ENCODE data around the gene RAD18. TPM values are rescaled to one million over a fixed set of nuclear protein-coding genes. Genes with fewer than 3 reads are reported as not detected.
A peak's percentile ranks its signal among the peaks of the same experiment; 100 is the strongest.

Gene RAD18
- polyA plus RNA-seq, 1 of the 3 experiments (the other 2 are of a cell fraction) = 5.7 TPM

DNA sequence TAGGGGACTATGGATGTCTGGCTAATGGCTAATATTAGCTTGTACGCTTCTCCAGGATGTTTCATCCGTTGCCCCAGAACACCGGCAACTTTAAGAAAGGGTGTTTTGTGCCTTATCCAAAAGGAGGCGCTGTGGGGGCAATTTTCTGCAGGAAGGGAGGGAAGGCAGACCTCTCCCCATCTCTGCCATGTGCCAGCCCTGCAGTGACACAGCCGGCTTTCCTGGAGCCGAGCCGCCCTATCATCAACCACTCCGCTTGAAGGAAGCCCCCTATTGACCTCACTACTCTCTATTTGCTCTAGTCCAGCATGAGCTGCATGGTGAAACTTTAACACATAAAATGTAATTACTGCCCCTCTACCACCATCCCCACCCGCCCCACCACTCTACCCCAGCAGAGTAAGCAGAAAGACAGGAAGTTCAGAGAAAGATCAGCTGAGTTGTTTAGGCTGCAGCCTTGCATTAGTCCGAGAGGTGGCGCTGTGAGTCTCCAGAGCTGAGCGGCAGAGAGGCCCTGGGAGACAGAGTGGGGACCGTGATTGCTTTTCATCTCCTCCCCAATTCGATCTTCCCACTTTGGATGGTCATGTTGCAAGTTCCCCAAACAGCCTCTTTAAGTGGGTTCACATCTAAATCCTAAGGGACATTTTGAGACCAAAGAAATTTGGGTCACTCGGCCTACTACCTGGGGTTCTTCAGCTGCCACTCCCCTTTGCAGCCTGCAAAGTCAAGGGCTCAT, 24.5 kb upstream of the RAD18 start:
- Histone ChIP-seq H2AFZ (ENCODE audit: low read depth) (no peak overlapping the region), H3K4me3 (ENCODE audit: low read depth in 2 of 2, low read length in 1 of 2) (no peak overlapping the region; a peak in 1 of 4 replicates), H3K9ac (no peak overlapping the region), H3K9me3 (no peaks in the 10 kb centered on the region), H3K4me1 (ENCODE audit: control insufficient read depth in 1 of 2, insufficient read depth in 2 of 2, low read depth in 1 of 2, low read length in 1 of 2) (peaks cover 0 to 4% of the 10 kb centered on the region in 2 experiments; a peak in 1 of 4 replicates), H3F3A (replicated peaks; ENCODE audit: insufficient read depth) (no peaks in the 10 kb centered on the region), H4K20me1 (ENCODE audit: insufficient read depth) (no peaks in the 10 kb centered on the region), H3K27ac (ENCODE audit: low read depth in 2 of 2, low read length in 1 of 2) (no peak overlapping the region), H3K36me3 (replicated peaks in 1 of 2; ENCODE audit: control insufficient read depth in 1 of 2, insufficient read depth in 2 of 2, low read length in 1 of 2) (no peaks in the 10 kb centered on the region), H3K9me2 (no peaks in the 10 kb centered on the region), H3K4me2 (no peak overlapping the region), H3K79me2 (ENCODE audit: insufficient read depth) (no peaks in the 10 kb centered on the region), H3K27me3 (ENCODE audit: insufficient read depth) (no peaks in the 10 kb centered on the region)
- whole genome bisulfite sequencing (ENCODE audit: low lambda C conversion rate) = 51% methylated on average over 14 of the region's 15 CpGs
- DNase-seq = peak; percentile 91
- TF ChIP-seq, protein P1, sequence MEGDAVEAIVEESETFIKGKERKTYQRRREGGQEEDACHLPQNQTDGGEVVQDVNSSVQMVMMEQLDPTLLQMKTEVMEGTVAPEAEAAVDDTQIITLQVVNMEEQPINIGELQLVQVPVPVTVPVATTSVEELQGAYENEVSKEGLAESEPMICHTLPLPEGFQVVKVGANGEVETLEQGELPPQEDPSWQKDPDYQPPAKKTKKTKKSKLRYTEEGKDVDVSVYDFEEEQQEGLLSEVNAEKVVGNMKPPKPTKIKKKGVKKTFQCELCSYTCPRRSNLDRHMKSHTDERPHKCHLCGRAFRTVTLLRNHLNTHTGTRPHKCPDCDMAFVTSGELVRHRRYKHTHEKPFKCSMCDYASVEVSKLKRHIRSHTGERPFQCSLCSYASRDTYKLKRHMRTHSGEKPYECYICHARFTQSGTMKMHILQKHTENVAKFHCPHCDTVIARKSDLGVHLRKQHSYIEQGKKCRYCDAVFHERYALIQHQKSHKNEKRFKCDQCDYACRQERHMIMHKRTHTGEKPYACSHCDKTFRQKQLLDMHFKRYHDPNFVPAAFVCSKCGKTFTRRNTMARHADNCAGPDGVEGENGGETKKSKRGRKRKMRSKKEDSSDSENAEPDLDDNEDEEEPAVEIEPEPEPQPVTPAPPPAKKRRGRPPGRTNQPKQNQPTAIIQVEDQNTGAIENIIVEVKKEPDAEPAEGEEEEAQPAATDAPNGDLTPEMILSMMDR (IDR thresholded peaks at IDR 0.05) = peak; percentile 74
- TF ChIP-seq MEF2A (IDR thresholded peaks at IDR 0.05; ENCODE audit: borderline replicate concordance, low read depth) (no peak), SMC3 (IDR thresholded peaks at IDR 0.05; ENCODE audit: low read depth, low read length) (peak; percentile 91), RAD21 (IDR thresholded peaks at IDR 0.05; ENCODE audit: low read length) (peak; percentile 85)
- TF ChIP-seq, protein P2, sequence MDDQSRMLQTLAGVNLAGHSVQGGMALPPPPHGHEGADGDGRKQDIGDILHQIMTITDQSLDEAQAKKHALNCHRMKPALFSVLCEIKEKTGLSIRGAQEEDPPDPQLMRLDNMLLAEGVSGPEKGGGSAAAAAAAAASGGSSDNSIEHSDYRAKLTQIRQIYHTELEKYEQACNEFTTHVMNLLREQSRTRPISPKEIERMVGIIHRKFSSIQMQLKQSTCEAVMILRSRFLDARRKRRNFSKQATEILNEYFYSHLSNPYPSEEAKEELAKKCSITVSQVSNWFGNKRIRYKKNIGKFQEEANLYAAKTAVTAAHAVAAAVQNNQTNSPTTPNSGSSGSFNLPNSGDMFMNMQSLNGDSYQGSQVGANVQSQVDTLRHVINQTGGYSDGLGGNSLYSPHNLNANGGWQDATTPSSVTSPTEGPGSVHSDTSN (IDR thresholded peaks at IDR 0.05) = no peak
- TF ChIP-seq, protein P3, sequence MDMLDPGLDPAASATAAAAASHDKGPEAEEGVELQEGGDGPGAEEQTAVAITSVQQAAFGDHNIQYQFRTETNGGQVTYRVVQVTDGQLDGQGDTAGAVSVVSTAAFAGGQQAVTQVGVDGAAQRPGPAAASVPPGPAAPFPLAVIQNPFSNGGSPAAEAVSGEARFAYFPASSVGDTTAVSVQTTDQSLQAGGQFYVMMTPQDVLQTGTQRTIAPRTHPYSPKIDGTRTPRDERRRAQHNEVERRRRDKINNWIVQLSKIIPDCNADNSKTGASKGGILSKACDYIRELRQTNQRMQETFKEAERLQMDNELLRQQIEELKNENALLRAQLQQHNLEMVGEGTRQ (IDR thresholded peaks at IDR 0.05; ENCODE audit: borderline replicate concordance, low read depth, low read length) = no peak
- ChIA-PET CTCF (interaction anchor here (0.5 to 10.5 kb wide), 81 partner anchors 10 to 670 kb away, joined by 3 to 151 read pairs (median 5); partner anchors contain the start of genes RAD18 and SRGAP3), POLR2A (no interaction called here)

DNA sequence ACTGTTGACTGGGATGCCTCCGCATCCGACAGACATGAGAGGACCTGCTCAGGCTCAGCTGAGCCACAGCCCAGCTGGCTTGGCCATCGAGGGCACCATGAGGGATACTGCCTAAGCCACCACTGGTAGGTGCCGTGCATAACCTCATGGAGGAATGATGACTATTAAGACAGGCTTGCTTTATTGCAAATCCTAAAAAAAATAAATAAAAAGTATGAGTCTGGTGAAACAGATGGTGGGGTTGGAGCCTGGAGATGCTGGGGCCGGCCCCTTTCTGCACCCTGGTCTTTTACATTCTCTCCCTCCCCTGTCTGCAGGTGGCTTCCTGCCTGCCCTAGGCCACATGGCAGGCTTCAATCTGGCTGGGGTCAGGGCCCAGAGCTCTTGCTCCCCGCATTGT, 24.0 kb upstream of the RAD18 start:
- Histone ChIP-seq H3K4me1 (ENCODE audit: control insufficient read depth in 1 of 2, insufficient read depth in 2 of 2, low read depth in 1 of 2, low read length in 1 of 2) (peaks cover 0 to 6% of the 10 kb centered on the region in 2 experiments; a peak in 1 of 4 replicates), H3K79me2 (ENCODE audit: insufficient read depth) (no peaks in the 10 kb centered on the region), H4K20me1 (ENCODE audit: insufficient read depth) (no peaks in the 10 kb centered on the region), H3K4me2 (no peak overlapping the region), H3F3A (replicated peaks; ENCODE audit: insufficient read depth) (no peaks in the 10 kb centered on the region), H3K9me2 (no peaks in the 10 kb centered on the region), H3K9me3 (no peaks in the 10 kb centered on the region), H3K27me3 (ENCODE audit: insufficient read depth) (no peaks in the 10 kb centered on the region), H2AFZ (ENCODE audit: low read depth) (no peak overlapping the region), H3K36me3 (replicated peaks in 1 of 2; ENCODE audit: control insufficient read depth in 1 of 2, insufficient read depth in 2 of 2, low read length in 1 of 2) (no peaks in the 10 kb centered on the region), H3K27ac (ENCODE audit: low read depth in 2 of 2, low read length in 1 of 2) (no peak overlapping the region), H3K9ac (no peak overlapping the region), H3K4me3 (ENCODE audit: low read depth in 2 of 2, low read length in 1 of 2) (no peak overlapping the region)
- DNase-seq = no peak
- ChIA-PET CTCF (interaction anchor here (0.5 to 10.5 kb wide), 70 partner anchors 11 to 413 kb away, joined by 3 to 151 read pairs (median 5); partner anchors contain the start of genes RAD18 and SRGAP3), POLR2A (no interaction called here)
- 49% methylated on average over 4 of the region's 6 CpGs for WGBS (ENCODE audit: low lambda C conversion rate)
- TF ChIP-seq, protein P1 (IDR thresholded peaks at IDR 0.05) = no peak
- TF ChIP-seq SMC3 (IDR thresholded peaks at IDR 0.05; ENCODE audit: low read depth, low read length) = no peak
- TF ChIP-seq, protein P4, sequence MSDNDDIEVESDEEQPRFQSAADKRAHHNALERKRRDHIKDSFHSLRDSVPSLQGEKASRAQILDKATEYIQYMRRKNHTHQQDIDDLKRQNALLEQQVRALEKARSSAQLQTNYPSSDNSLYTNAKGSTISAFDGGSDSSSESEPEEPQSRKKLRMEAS (IDR thresholded peaks at IDR 0.05; ENCODE audit: low read depth) = no peak
- no peak for TF ChIP-seq MEF2A (IDR thresholded peaks at IDR 0.05; ENCODE audit: borderline replicate concordance, low read depth)
- TF ChIP-seq RCOR1 (IDR thresholded peaks at IDR 0.05; ENCODE audit: low read length) = no peak
- TF ChIP-seq RFX5 (IDR thresholded peaks at IDR 0.05; ENCODE audit: low read length) = no peak
- TF ChIP-seq, protein P2 (IDR thresholded peaks at IDR 0.05) = no peak
- TF ChIP-seq NRF1 (IDR thresholded peaks at IDR 0.05; ENCODE audit: low read depth, low read length) = no peak
- TF ChIP-seq, protein P5, sequence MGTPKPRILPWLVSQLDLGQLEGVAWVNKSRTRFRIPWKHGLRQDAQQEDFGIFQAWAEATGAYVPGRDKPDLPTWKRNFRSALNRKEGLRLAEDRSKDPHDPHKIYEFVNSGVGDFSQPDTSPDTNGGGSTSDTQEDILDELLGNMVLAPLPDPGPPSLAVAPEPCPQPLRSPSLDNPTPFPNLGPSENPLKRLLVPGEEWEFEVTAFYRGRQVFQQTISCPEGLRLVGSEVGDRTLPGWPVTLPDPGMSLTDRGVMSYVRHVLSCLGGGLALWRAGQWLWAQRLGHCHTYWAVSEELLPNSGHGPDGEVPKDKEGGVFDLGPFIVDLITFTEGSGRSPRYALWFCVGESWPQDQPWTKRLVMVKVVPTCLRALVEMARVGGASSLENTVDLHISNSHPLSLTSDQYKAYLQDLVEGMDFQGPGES (IDR thresholded peaks at IDR 0.05; ENCODE audit: low read depth, low read length) = no peak

Data from SK-N-SH (cell line).